Esophagus muscularis mucosa (tissue), 4 donors: ENCODE results near the gene MACROD2.

Experiments
- EP300 ChIP-seq: sonication (generic); formaldehyde crosslinking; IDR thresholded peaks from one replicate; pipeline ENCODE4 v1.6.1; 2017; ENCODE audit warnings: antibody characterized with exemption
- POLR2A ChIP-seq: fragments of 450-650 bp; IDR thresholded peaks from one replicate; pipeline ENCODE4 v1.6.1; 2017; ENCODE audit warnings: antibody characterized with exemption, moderate library complexity, mild to moderate bottlenecking, low read depth
- TF ChIP-seq, protein P1 (sequence below), 3 experiments: fragments of 200-600 bp in 2 of 3; fragments of 450-650 bp in 1 of 3; sonication (generic) in 2 of 3; IDR thresholded peaks; one replicate each; pipeline ENCODE4 v1.5.1; 2017 to 2019; ENCODE audit warnings: antibody characterized with exemption in 3 of 3, mild to moderate bottlenecking in 2 of 3, moderate library complexity in 1 of 3

DNA sequence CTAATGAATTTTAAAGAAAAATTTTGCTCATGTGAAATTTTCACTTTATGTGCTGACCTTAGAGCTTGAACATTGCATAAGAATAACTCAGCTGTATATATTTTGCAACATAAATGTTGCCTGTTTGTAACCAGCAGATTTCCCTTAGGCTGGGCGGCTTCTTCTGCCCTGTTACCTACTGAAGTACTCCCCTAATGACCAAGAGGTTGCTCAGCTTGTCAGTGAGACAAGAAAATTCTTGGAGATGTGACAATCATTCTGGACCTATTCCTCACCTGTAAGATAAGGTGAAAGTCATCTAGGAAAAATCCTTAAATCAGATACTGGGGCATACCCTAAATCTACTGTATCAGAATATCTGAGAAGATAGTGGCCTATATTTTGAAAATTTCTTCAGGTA is 1516.2 kb downstream of the MACROD2 start:
- TF ChIP-seq, protein P1, sequence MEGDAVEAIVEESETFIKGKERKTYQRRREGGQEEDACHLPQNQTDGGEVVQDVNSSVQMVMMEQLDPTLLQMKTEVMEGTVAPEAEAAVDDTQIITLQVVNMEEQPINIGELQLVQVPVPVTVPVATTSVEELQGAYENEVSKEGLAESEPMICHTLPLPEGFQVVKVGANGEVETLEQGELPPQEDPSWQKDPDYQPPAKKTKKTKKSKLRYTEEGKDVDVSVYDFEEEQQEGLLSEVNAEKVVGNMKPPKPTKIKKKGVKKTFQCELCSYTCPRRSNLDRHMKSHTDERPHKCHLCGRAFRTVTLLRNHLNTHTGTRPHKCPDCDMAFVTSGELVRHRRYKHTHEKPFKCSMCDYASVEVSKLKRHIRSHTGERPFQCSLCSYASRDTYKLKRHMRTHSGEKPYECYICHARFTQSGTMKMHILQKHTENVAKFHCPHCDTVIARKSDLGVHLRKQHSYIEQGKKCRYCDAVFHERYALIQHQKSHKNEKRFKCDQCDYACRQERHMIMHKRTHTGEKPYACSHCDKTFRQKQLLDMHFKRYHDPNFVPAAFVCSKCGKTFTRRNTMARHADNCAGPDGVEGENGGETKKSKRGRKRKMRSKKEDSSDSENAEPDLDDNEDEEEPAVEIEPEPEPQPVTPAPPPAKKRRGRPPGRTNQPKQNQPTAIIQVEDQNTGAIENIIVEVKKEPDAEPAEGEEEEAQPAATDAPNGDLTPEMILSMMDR (IDR thresholded peaks at IDR 0.05): no peak
- TF ChIP-seq EP300: no peak
- TF ChIP-seq POLR2A: no peak
